Ovary (tissue), 3 donors: Measurements from ENCODE around the gene COA6.

Source experiments
- EP300 ChIP-seq: sonication (generic); formaldehyde crosslinking; IDR thresholded peaks from one replicate; pipeline ENCODE4 v1.6.1; 2017; ENCODE audit warnings: antibody characterized with exemption
- POLR2A ChIP-seq: fragments of 450-650 bp; IDR thresholded peaks from one replicate; pipeline ENCODE4 v1.6.1; 2017; ENCODE audit warnings: antibody characterized with exemption, mild to moderate bottlenecking, moderate library complexity
- TF ChIP-seq, protein P1 (sequence below), 3 donors: fragments of 450-650 bp in 2 of 3; fragments of 200-600 bp in 1 of 3; IDR thresholded peaks; one replicate each; pipeline versions ENCODE4 v1.5.1 to v1.8.0; 2016 to 2022; ENCODE audit warnings: antibody characterized with exemption in 3 of 3, mild to moderate bottlenecking in 1 of 3
- donor health status: DM: no; HTN: no; CAD: no.

DNA sequence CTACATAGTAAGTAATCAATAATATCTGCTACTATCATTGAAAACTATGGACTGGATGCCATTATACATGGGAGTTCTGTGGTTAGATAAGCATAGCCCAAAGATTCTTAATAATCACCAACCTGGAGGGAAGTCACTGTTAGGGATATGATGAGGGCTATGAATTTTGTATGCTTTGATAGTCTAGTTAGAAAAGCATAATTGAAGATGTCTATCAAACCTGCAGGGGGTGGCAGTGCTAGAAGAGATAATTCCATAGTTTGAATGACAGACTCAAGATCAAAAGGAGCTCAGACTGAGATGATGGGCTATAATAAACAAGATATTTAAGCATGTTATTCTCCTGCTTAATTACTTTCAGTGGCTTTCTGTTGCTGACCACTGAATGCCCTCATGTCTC, 15.4 kb upstream of the COA6 start:
- TF ChIP-seq, protein P1, sequence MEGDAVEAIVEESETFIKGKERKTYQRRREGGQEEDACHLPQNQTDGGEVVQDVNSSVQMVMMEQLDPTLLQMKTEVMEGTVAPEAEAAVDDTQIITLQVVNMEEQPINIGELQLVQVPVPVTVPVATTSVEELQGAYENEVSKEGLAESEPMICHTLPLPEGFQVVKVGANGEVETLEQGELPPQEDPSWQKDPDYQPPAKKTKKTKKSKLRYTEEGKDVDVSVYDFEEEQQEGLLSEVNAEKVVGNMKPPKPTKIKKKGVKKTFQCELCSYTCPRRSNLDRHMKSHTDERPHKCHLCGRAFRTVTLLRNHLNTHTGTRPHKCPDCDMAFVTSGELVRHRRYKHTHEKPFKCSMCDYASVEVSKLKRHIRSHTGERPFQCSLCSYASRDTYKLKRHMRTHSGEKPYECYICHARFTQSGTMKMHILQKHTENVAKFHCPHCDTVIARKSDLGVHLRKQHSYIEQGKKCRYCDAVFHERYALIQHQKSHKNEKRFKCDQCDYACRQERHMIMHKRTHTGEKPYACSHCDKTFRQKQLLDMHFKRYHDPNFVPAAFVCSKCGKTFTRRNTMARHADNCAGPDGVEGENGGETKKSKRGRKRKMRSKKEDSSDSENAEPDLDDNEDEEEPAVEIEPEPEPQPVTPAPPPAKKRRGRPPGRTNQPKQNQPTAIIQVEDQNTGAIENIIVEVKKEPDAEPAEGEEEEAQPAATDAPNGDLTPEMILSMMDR (IDR thresholded peaks at IDR 0.05): no peak
- TF ChIP-seq POLR2A (no peak), EP300 (no peak)
